ENCODE data around the gene RABEP2. TPM values are rescaled to one million over a fixed set of nuclear protein-coding genes. Genes with fewer than 3 reads are reported as not detected.

RABEP2 gene
- total RNA-seq, 2 donors from 2014 or later, result 16.1 to 19.2 TPM

DNA sequence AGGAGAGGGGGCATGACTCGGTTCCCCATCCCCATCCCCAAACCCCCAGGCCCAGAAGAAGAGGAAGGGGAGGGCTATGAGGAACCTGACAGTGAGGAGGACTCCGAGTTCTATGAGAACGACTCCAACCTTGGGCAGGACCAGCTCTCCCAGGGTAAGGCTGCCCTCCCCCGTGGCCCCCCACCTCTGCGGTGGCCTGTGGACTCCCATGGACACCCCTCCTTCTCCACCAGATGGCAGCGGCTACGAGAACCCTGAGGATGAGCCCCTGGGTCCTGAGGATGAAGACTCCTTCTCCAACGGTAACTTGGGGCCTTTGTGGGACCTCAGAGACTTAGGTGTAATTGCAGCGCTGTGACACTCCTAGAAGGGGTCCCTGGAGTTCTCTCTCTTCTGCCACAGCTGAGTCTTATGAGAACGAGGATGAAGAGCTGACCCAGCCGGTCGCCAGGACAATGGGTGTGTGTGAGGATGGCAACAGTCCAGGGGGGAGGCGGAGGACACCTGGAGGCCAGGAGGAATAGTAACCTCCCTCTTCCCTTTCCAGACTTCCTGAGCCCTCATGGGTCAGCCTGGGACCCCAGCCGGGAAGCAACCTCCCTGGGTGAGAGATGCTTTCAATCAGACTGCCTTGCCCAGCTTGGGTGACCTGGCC, 12.3 kb upstream of the RABEP2 start:
- Histone ChIP-seq H3K27ac (ENCODE audit: low read depth, low read length) (no peak overlapping the region), H3K27me3 (ENCODE audit: control insufficient read depth, insufficient read depth, low read length, poor library complexity, severe bottlenecking) (no peaks in the 10 kb centered on the region), H3K9me3 (ENCODE audit: control insufficient read depth, low read length) (no peaks in the 10 kb centered on the region), H3K4me3 (ENCODE audit: low read length) (no peak overlapping the region), H3K9ac (ENCODE audit: extremely low read depth, low read length, poor library complexity, severe bottlenecking) (no peak overlapping the region), H3K4me1 (ENCODE audit: control insufficient read depth, insufficient read depth, low read length) (no peaks in the 10 kb centered on the region), H3K36me3 (ENCODE audit: control insufficient read depth, insufficient read depth, low read length) (no peaks in the 10 kb centered on the region)
- Mint-ChIP-seq H3K27ac (no peak overlapping the region), H3K4me3 (no peak overlapping the region), H3K27me3 (ENCODE audit: insufficient read depth) (peaks cover 17% of the 10 kb centered on the region), H3K9me3 (no peaks in the 10 kb centered on the region), H3K4me1 (no peaks in the 10 kb centered on the region), H3K36me3 (ENCODE audit: low read depth) (no peaks in the 10 kb centered on the region)
- WGBS, 2 experiments (ENCODE audit: insufficient coverage in 1 of 2, insufficient read length in 1 of 2), result 87 to 90% methylated on average over 8 to 13 of the region's 14 CpGs
- TF ChIP-seq, protein P1, sequence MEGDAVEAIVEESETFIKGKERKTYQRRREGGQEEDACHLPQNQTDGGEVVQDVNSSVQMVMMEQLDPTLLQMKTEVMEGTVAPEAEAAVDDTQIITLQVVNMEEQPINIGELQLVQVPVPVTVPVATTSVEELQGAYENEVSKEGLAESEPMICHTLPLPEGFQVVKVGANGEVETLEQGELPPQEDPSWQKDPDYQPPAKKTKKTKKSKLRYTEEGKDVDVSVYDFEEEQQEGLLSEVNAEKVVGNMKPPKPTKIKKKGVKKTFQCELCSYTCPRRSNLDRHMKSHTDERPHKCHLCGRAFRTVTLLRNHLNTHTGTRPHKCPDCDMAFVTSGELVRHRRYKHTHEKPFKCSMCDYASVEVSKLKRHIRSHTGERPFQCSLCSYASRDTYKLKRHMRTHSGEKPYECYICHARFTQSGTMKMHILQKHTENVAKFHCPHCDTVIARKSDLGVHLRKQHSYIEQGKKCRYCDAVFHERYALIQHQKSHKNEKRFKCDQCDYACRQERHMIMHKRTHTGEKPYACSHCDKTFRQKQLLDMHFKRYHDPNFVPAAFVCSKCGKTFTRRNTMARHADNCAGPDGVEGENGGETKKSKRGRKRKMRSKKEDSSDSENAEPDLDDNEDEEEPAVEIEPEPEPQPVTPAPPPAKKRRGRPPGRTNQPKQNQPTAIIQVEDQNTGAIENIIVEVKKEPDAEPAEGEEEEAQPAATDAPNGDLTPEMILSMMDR (conservative IDR thresholded peaks at IDR 0.05), result peak; percentile 27
- DNase-seq, result peak; percentile 52

DNA sequence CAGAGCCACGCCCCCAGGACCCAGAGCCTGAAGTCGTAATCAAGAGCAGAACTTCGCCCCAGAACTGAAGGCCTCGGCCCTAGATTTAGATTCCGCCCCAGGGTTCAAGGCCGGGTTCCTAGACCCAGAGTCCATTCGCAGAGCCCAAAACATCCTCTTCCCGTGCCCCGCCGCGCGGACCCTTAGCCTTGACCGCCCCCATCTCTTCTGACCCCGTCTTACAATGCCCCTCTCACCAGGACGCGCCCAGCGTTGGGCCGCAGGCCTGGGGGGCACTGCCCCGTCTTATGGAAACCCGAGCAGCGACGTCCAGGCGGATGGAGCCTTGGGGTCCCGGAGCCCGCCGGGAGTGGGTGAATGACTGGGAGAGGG, 11.7 kb upstream of the RABEP2 start:
- H3K9me3 ChIP-seq (ENCODE audit: control insufficient read depth, low read length), result no peaks in the 10 kb centered on the region
- no peak for DNase-seq
- no peak overlapping the region for H3K4me3 ChIP-seq (ENCODE audit: low read length)
- TF ChIP-seq, protein P1 (conservative IDR thresholded peaks at IDR 0.05), result no peak
- 96 to 97% methylated on average over 12 to 26 of the region's 26 CpGs for WGBS, 2 experiments (ENCODE audit: insufficient coverage in 1 of 2, insufficient read length in 1 of 2)
- peaks cover 17% of the 10 kb centered on the region for H3K27me3 Mint-ChIP-seq (ENCODE audit: insufficient read depth)
- H3K27me3 ChIP-seq (ENCODE audit: control insufficient read depth, insufficient read depth, low read length, poor library complexity, severe bottlenecking), result no peaks in the 10 kb centered on the region
- H3K9ac ChIP-seq (ENCODE audit: extremely low read depth, low read length, poor library complexity, severe bottlenecking), result no peak overlapping the region
- H3K4me1 Mint-ChIP-seq, result no peaks in the 10 kb centered on the region
- no peaks in the 10 kb centered on the region for H3K36me3 Mint-ChIP-seq (ENCODE audit: low read depth)
- H3K36me3 ChIP-seq (ENCODE audit: control insufficient read depth, insufficient read depth, low read length), result no peaks in the 10 kb centered on the region
- no peaks in the 10 kb centered on the region for H3K9me3 Mint-ChIP-seq
- no peak overlapping the region for H3K27ac Mint-ChIP-seq
- H3K4me3 Mint-ChIP-seq, result peak overlapping the region; percentile 43
- no peak overlapping the region for H3K27ac ChIP-seq (ENCODE audit: low read depth, low read length)
- no peaks in the 10 kb centered on the region for H3K4me1 ChIP-seq (ENCODE audit: control insufficient read depth, insufficient read depth, low read length)

DNA sequence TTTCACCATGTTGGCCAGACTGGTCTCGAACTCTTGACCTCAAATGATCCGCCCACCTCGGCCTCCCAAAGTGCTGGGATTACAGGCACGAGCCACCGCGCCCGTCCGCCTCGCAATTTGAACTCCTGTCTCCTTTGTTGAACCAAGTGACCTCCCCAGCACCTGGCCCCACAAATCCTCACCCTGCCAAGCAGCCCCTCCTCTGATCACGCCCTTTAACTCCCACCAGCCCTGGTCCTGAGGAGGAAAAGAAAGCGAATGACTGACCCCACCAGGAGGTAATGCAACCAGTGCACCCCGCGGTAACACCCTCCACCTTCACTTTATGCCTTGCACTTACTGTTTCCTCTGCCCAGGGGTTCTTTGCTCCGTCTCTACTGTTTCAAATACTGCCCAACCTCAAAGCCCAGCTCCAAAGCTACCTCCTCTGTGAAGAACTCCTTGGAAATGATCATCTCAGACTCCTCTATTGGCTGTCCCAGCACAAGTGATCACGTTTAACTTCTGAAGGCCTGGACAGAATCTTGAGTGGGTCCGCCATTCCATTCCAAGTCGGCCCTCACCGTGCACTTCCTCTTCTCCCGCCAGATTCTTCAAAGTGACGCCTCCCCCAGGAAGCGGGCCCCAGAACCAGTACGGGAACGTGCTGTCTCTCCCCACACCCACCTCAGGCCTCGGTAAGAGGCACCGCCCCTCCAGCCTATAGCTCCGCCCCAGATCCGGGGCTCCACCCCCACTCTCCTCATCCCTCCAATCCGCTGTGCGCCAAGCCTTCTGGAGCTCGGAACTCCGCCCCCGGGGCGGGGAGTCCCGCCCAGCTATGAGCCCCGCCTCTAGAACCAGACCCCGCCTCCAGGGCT, 11.1 kb upstream of the RABEP2 start:
- Mint-ChIP-seq H3K9me3 (no peaks in the 10 kb centered on the region), H3K27ac (no peak overlapping the region), H3K27me3 (ENCODE audit: insufficient read depth) (peaks cover 17% of the 10 kb centered on the region), H3K36me3 (ENCODE audit: low read depth) (no peaks in the 10 kb centered on the region), H3K4me3 (peak overlapping the region; percentile 43), H3K4me1 (no peaks in the 10 kb centered on the region)
- H3K9ac ChIP-seq (ENCODE audit: extremely low read depth, low read length, poor library complexity, severe bottlenecking), result no peak overlapping the region
- TF ChIP-seq, protein P1 (conservative IDR thresholded peaks at IDR 0.05), result no peak
- no peak overlapping the region for H3K27ac ChIP-seq (ENCODE audit: low read depth, low read length)
- 87 to 91% methylated on average over 23 to 36 of the region's 36 CpGs for WGBS, 2 experiments (ENCODE audit: insufficient coverage in 1 of 2, insufficient read length in 1 of 2)
- H3K36me3 ChIP-seq (ENCODE audit: control insufficient read depth, insufficient read depth, low read length), result no peaks in the 10 kb centered on the region
- peak; percentile 96 for DNase-seq
- no peaks in the 10 kb centered on the region for H3K9me3 ChIP-seq (ENCODE audit: control insufficient read depth, low read length)
- H3K27me3 ChIP-seq (ENCODE audit: control insufficient read depth, insufficient read depth, low read length, poor library complexity, severe bottlenecking), result no peaks in the 10 kb centered on the region
- H3K4me3 ChIP-seq (ENCODE audit: low read length), result no peak overlapping the region
- no peaks in the 10 kb centered on the region for H3K4me1 ChIP-seq (ENCODE audit: control insufficient read depth, insufficient read depth, low read length)

All from endodermal cell (in vitro differentiated cells).